Measurements from ENCODE around the gene LIPC.
"Not testable (repeated sequence)": the region's sequence is repeated elsewhere in the genome, so short reads cannot be mapped to it uniquely, and the experiment has no call there.

LIPC gene

GRCh38 chr15:58590926-58591325, 159.1 kb downstream of the LIPC start:
- no peak overlapping the region for H3K27ac ChIP-seq (ENCODE audit: low read length)
- H3K9ac ChIP-seq (ENCODE audit: low read depth, low read length) = no peak overlapping the region
- H3K36me3 ChIP-seq (ENCODE audit: insufficient read depth, low read depth, low read length) = peaks cover 6% of the 10 kb centered on the region; the same call in 1 of the 2 replicates
- no peak overlapping the region for H3K4me3 ChIP-seq (ENCODE audit: low read length)
- no peaks in the 10 kb centered on the region for H3K9me3 ChIP-seq (ENCODE audit: insufficient read depth, low read depth, low read length)
- H3K27me3 ChIP-seq (ENCODE audit: insufficient read depth, low read length) = no peaks in the 10 kb centered on the region
- no peaks in the 10 kb centered on the region for H3K4me1 ChIP-seq (ENCODE audit: insufficient read depth, low read length)

- H3K36me3 ChIP-seq (ENCODE audit: insufficient read depth, low read depth, low read length) = peaks cover 22% of the 10 kb centered on the region
- no peak overlapping the region for H3K9ac ChIP-seq (ENCODE audit: low read depth, low read length)
- H3K27ac ChIP-seq (ENCODE audit: low read length) = no peak overlapping the region
- no peaks in the 10 kb centered on the region for H3K9me3 ChIP-seq (ENCODE audit: insufficient read depth, low read depth, low read length)
- H3K4me3 ChIP-seq (ENCODE audit: low read length) = no peak overlapping the region
- H3K4me1 ChIP-seq (ENCODE audit: insufficient read depth, low read length) = peaks cover 2% of the 10 kb centered on the region; the same call in 1 of the 2 replicates
- H3K27me3 ChIP-seq (ENCODE audit: insufficient read depth, low read length) = no peaks in the 10 kb centered on the region
These were observed 162.1 kb downstream of the LIPC start for GRCh38 chr15:58593870-58594269.

GRCh38 chr15:58594898-58595297, 163.1 kb downstream of the LIPC start:
- no peaks in the 10 kb centered on the region for H3K27me3 ChIP-seq (ENCODE audit: insufficient read depth, low read length)
- peaks cover 22% of the 10 kb centered on the region for H3K36me3 ChIP-seq (ENCODE audit: insufficient read depth, low read depth, low read length)
- no peak overlapping the region for H3K9ac ChIP-seq (ENCODE audit: low read depth, low read length)
- H3K9me3 ChIP-seq (ENCODE audit: insufficient read depth, low read depth, low read length) = no peaks in the 10 kb centered on the region
- H3K4me1 ChIP-seq (ENCODE audit: insufficient read depth, low read length) = peaks cover 3% of the 10 kb centered on the region; the same call in 1 of the 2 replicates
- no peak overlapping the region for H3K4me3 ChIP-seq (ENCODE audit: low read length)
- H3K27ac ChIP-seq (ENCODE audit: low read length) = no peak overlapping the region

DNA sequence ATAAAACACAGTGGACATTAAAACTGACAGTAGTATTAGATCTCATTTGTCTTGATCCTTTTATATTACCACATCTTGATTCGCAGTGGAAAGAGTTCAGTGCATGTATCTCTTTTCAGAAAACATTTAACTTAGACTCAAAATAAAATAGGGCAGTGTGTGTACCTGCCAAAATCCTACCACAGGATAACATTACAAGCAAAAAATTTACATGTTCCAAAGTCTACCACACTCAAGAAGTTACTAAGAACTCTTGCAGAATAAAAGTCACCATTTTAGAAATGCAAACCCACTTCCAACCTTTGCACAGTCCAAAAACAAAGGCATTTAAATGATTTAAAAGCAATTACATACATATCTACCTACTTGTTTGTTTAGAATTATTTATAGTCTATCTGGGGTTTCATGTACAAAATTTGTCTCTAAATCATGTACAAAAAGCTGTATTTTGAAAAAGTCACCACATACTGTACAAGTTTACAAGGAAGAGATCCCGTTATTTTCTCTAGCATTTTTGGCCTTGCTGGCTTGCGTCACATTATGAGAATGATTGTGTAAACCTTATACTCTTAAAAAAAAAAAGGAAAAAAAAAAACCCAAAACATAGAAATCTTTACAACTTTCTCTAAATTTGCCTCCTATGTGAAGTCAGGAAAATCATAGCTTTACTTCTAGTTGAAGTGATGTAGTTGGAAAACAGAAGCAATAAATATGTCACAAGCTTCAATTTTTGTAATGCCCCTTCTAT, 163.9 kb downstream of the LIPC start:
- H3K36me3 ChIP-seq (ENCODE audit: insufficient read depth, low read depth, low read length) = peaks cover 22% of the 10 kb centered on the region
- H3K9ac ChIP-seq (ENCODE audit: low read depth, low read length) = no peak overlapping the region
- peaks cover 3% of the 10 kb centered on the region; the same call in 1 of the 2 replicates for H3K4me1 ChIP-seq (ENCODE audit: insufficient read depth, low read length)
- H3K27ac ChIP-seq (ENCODE audit: low read length) = no peak overlapping the region
- no peak overlapping the region for H3K4me3 ChIP-seq (ENCODE audit: low read length)
- H3K9me3 ChIP-seq (ENCODE audit: insufficient read depth, low read depth, low read length) = no peaks in the 10 kb centered on the region
- H3K27me3 ChIP-seq (ENCODE audit: insufficient read depth, low read length) = no peaks in the 10 kb centered on the region

- H3K4me3 ChIP-seq (ENCODE audit: low read length) = 0 out of 2 replicates have a peak overlapping the region, but pooled peaks have one; percentile 5
- no peaks in the 10 kb centered on the region for H3K9me3 ChIP-seq (ENCODE audit: insufficient read depth, low read depth, low read length)
- H3K4me1 ChIP-seq (ENCODE audit: insufficient read depth, low read length) = peaks cover 3% of the 10 kb centered on the region; the same call in 1 of the 2 replicates
- no peaks in the 10 kb centered on the region for H3K27me3 ChIP-seq (ENCODE audit: insufficient read depth, low read length)
- H3K36me3 ChIP-seq (ENCODE audit: insufficient read depth, low read depth, low read length) = peaks cover 29% of the 10 kb centered on the region
- no peak overlapping the region; the same call in 1 of the 2 replicates for H3K9ac ChIP-seq (ENCODE audit: low read depth, low read length)
- no peak overlapping the region for H3K27ac ChIP-seq (ENCODE audit: low read length)
These were observed 166.4 kb downstream of the LIPC start for GRCh38 chr15:58597943-58598828.

DNA sequence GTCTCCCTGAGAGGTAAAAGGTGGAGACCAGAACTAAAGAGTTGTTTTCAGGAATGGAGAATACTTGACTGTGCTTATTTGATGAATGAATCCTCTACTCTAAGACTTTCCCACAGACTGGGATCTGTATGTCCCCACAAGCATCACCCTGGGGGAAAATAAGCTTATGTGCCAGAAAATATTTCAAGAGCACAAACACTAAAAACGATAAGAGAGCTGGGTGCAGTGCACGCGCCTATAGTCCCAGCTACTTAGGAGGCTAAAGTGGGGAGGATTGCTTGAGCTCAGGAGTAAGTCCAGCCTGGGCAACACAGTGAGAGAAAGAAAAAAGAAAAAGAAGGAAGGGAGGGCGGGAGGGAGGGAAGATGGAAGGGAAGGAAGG, 167.0 kb downstream of the LIPC start:
- peaks cover 33% of the 10 kb centered on the region for H3K36me3 ChIP-seq (ENCODE audit: insufficient read depth, low read depth, low read length)
- H3K27ac ChIP-seq (ENCODE audit: low read length) = no peak overlapping the region
- no peaks in the 10 kb centered on the region for H3K27me3 ChIP-seq (ENCODE audit: insufficient read depth, low read length)
- 0 out of 2 replicates have a peak overlapping the region, but pooled peaks have one; percentile 5 for H3K4me3 ChIP-seq (ENCODE audit: low read length)
- no peaks in the 10 kb centered on the region for H3K9me3 ChIP-seq (ENCODE audit: insufficient read depth, low read depth, low read length)
- no peak overlapping the region; the same call in 1 of the 2 replicates for H3K9ac ChIP-seq (ENCODE audit: low read depth, low read length)
- peaks cover 3% of the 10 kb centered on the region; the same call in 1 of the 2 replicates for H3K4me1 ChIP-seq (ENCODE audit: insufficient read depth, low read length)

- peaks cover 8% of the 10 kb centered on the region; the same call in 1 of the 2 replicates for H3K4me1 ChIP-seq (ENCODE audit: insufficient read depth, low read length)
- H3K4me3 ChIP-seq (ENCODE audit: low read length) = no peak overlapping the region
- H3K36me3 ChIP-seq (ENCODE audit: insufficient read depth, low read depth, low read length) = peaks cover 15% of the 10 kb centered on the region; the same call in 1 of the 2 replicates
- no peak overlapping the region for H3K27ac ChIP-seq (ENCODE audit: low read length)
- H3K9me3 ChIP-seq (ENCODE audit: insufficient read depth, low read depth, low read length) = no peaks in the 10 kb centered on the region
- H3K27me3 ChIP-seq (ENCODE audit: insufficient read depth, low read length) = no peaks in the 10 kb centered on the region
- no peak overlapping the region for H3K9ac ChIP-seq (ENCODE audit: low read depth, low read length)
These were observed 171.0 kb downstream of the LIPC start for GRCh38 chr15:58602823-58603222.

- H3K27me3 ChIP-seq (ENCODE audit: insufficient read depth, low read length); H3K4me1 ChIP-seq (ENCODE audit: insufficient read depth, low read length); H3K9me3 ChIP-seq (ENCODE audit: insufficient read depth, low read depth, low read length); H3K4me3 ChIP-seq (ENCODE audit: low read length); H3K27ac ChIP-seq (ENCODE audit: low read length); H3K9ac ChIP-seq (ENCODE audit: low read depth, low read length): not testable (repeated sequence)
- H3K36me3 ChIP-seq (ENCODE audit: insufficient read depth, low read depth, low read length) = peaks cover 16% of the 10 kb centered on the region; the same call in 1 of the 2 replicates
These were observed 172.1 kb downstream of the LIPC start for GRCh38 chr15:58603927-58604326.

DNA sequence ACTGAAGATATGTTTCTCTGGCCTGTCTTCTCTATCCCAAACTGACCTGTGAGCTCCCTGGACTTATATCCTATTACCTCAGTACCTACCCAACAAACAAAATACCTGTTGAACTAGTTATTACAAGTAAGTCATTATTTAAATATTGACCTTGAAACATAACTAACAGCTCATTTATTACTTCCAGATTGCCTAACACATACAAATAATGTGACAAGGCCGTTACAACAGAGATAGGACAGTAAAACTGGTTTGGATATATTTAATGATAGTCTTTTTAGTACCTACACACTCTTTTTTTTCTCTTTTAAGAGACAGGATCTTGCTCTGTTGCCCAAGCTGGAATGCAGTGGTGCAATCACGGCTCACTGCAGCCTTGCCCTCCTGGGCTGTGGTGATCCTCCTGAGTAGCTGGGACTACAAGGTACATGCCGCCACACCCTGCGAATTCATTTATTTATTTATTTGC, 172.7 kb downstream of the LIPC start:
- Histone ChIP-seq H3K4me3 (ENCODE audit: low read length) (no peak overlapping the region), H3K9me3 (ENCODE audit: insufficient read depth, low read depth, low read length) (no peaks in the 10 kb centered on the region), H3K4me1 (ENCODE audit: insufficient read depth, low read length) (peaks cover 6% of the 10 kb centered on the region; the same call in 1 of the 2 replicates), H3K27ac (ENCODE audit: low read length) (no peak overlapping the region), H3K27me3 (ENCODE audit: insufficient read depth, low read length) (no peaks in the 10 kb centered on the region), H3K36me3 (ENCODE audit: insufficient read depth, low read depth, low read length) (peaks cover 22% of the 10 kb centered on the region; the same call in 1 of the 2 replicates), H3K9ac (ENCODE audit: low read depth, low read length) (no peak overlapping the region)

GRCh38 chr15:58605931-58606530, 174.2 kb downstream of the LIPC start:
- H3K4me3 ChIP-seq (ENCODE audit: low read length) = no peak overlapping the region
- no peaks in the 10 kb centered on the region for H3K27me3 ChIP-seq (ENCODE audit: insufficient read depth, low read length)
- H3K4me1 ChIP-seq (ENCODE audit: insufficient read depth, low read length) = peaks cover 6% of the 10 kb centered on the region; the same call in 1 of the 2 replicates
- no peaks in the 10 kb centered on the region for H3K9me3 ChIP-seq (ENCODE audit: insufficient read depth, low read depth, low read length)
- no peak overlapping the region for H3K9ac ChIP-seq (ENCODE audit: low read depth, low read length)
- H3K36me3 ChIP-seq (ENCODE audit: insufficient read depth, low read depth, low read length) = peaks cover 35% of the 10 kb centered on the region
- no peak overlapping the region for H3K27ac ChIP-seq (ENCODE audit: low read length)

- H3K9ac ChIP-seq (ENCODE audit: low read depth, low read length) = no peak overlapping the region
- H3K36me3 ChIP-seq (ENCODE audit: insufficient read depth, low read depth, low read length) = peaks cover 37% of the 10 kb centered on the region
- H3K4me3 ChIP-seq (ENCODE audit: low read length) = no peak overlapping the region
- peaks cover 6% of the 10 kb centered on the region; the same call in 1 of the 2 replicates for H3K4me1 ChIP-seq (ENCODE audit: insufficient read depth, low read length)
- no peak overlapping the region for H3K27ac ChIP-seq (ENCODE audit: low read length)
- no peaks in the 10 kb centered on the region for H3K9me3 ChIP-seq (ENCODE audit: insufficient read depth, low read depth, low read length)
- no peaks in the 10 kb centered on the region for H3K27me3 ChIP-seq (ENCODE audit: insufficient read depth, low read length)
These were observed 174.8 kb downstream of the LIPC start for GRCh38 chr15:58606577-58607080.
